Neural progenitor cell (in vitro differentiated cells): Measurements from ENCODE around the gene NMNAT1.

Experiments
- EZH2 ChIP-seq: fragments of 200-600 bp; sonication (generic); IDR thresholded peaks from 2 replicates; pipeline ENCODE4 v1.6.1; 2017; ENCODE audit warnings: antibody characterized with exemption, mild to moderate bottlenecking, moderate library complexity
- EZH2phosphoT487 ChIP-seq: fragments of 200-600 bp; sonication (generic); IDR thresholded peaks from 2 replicates; pipeline ENCODE4 v1.6.1; 2017; ENCODE audit warnings: antibody characterized with exemption
- TF ChIP-seq, protein P1 (sequence below): fragments of 200-600 bp; sonication (generic); IDR thresholded peaks from 2 replicates; pipeline ENCODE4 v1.5.1; 2017; ENCODE audit warnings: antibody characterized with exemption, mild to moderate bottlenecking

- TF ChIP-seq, protein P1, sequence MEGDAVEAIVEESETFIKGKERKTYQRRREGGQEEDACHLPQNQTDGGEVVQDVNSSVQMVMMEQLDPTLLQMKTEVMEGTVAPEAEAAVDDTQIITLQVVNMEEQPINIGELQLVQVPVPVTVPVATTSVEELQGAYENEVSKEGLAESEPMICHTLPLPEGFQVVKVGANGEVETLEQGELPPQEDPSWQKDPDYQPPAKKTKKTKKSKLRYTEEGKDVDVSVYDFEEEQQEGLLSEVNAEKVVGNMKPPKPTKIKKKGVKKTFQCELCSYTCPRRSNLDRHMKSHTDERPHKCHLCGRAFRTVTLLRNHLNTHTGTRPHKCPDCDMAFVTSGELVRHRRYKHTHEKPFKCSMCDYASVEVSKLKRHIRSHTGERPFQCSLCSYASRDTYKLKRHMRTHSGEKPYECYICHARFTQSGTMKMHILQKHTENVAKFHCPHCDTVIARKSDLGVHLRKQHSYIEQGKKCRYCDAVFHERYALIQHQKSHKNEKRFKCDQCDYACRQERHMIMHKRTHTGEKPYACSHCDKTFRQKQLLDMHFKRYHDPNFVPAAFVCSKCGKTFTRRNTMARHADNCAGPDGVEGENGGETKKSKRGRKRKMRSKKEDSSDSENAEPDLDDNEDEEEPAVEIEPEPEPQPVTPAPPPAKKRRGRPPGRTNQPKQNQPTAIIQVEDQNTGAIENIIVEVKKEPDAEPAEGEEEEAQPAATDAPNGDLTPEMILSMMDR = no peak
- TF ChIP-seq EZH2phosphoT487 = no peak
- no peak for TF ChIP-seq EZH2
These were observed 35.8 kb upstream of the NMNAT1 start for GRCh38 chr1:9907441-9907840.
